Lower leg skin (tissue), 4 donors: Measurements from ENCODE around the gene RUNX2. TPM values are rescaled to one million over a fixed set of nuclear protein-coding genes. Genes with fewer than 3 reads are reported as not detected.
"Not testable (repeated sequence)": the region's sequence is repeated elsewhere in the genome, so short reads cannot be mapped to it uniquely, and the experiment has no call there.

Experiments
- DNase-seq, 2 donors: peaks; one replicate each; pipeline ENCODE4 v3.0.0-alpha.2; 2019; ENCODE audit warnings: low spot score in 2 of 2
- H3K4me3 ChIP-seq: fragments of 200-600 bp; sonication (generic); 2 replicates; pipeline ENCODE4 v1.5.1; 2017; ENCODE audit warnings: mild to moderate bottlenecking, low read depth; ENCODE audit not compliant: poor library complexity, severe bottlenecking
- CTCF ChIP-seq, 3 donors: fragments of 450-650 bp; IDR thresholded peaks; one replicate each; pipeline ENCODE4 v1.5.1; 2016; ENCODE audit warnings: antibody characterized with exemption in 3 of 3, mild to moderate bottlenecking in 3 of 3, moderate library complexity in 2 of 3
- POLR2A ChIP-seq, 2 donors: fragments of 450-650 bp; IDR thresholded peaks; one replicate each; pipeline ENCODE4 v1.6.1; 2016 to 2017; ENCODE audit warnings: antibody characterized with exemption in 2 of 2, mild to moderate bottlenecking in 1 of 2, moderate library complexity in 1 of 2
- WGBS, 2 donors: methylation state at CpG; one replicate each; pipeline ENCODE4 v1.1.5; 2018; 5-methylcytosine and 5-hydroxymethylcytosine counted together
- intact Hi-C: fragments of 100-400 bp; cut with DNase I; formaldehyde crosslinking; loops from one replicate; pipeline ENCODE4 v1.15.0; 2023; ENCODE audit warnings: low total_unique reads
- total RNA-seq, 4 donors: library from RNA; depleted of rRNA; stranded (reverse); fragments of >200 nt; gene quantifications; one replicate each; pipeline ENCODE4 v1.1.0, GENCODE V29; 2016

Gene RUNX2
- 1 to 10 TPM; 1.8 to 4.8 (median 3.1) TPM for total RNA-seq

DNA sequence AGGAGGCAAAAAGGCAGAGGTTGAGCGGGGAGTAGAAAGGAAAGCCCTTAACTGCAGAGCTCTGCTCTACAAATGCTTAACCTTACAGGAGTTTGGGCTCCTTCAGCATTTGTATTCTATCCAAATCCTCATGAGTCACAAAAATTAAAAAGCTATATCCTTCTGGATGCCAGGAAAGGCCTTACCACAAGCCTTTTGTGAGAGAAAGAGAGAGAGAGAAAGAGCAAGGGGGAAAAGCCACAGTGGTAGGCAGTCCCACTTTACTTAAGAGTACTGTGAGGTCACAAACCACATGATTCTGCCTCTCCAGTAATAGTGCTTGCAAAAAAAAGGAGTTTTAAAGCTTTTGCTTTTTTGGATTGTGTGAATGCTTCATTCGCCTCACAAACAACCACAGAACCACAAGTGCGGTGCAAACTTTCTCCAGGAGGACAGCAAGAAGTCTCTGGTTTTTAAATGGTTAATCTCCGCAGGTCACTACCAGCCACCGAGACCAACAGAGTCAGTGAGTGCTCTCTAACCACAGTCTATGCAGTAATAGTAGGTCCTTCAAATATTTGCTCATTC, at the start of gene RUNX2:
Gene RUNX2 (plus strand): TSS at position 375 of the 567 bp plus-strand sequence. CDS start 397 bp downstream, outside the sequence.
- no peak for DNase-seq
- intact Hi-C loops: no loop called here
- TF ChIP-seq POLR2A (IDR thresholded peaks at IDR 0.05) (no peak), CTCF (IDR thresholded peaks at IDR 0.05) (no peak)
- 69 to 71% methylated on average over 5 of the region's 5 CpGs for WGBS, 2 donors
- no peak within 1 kb of the TSS for H3K4me3 ChIP-seq

DNA sequence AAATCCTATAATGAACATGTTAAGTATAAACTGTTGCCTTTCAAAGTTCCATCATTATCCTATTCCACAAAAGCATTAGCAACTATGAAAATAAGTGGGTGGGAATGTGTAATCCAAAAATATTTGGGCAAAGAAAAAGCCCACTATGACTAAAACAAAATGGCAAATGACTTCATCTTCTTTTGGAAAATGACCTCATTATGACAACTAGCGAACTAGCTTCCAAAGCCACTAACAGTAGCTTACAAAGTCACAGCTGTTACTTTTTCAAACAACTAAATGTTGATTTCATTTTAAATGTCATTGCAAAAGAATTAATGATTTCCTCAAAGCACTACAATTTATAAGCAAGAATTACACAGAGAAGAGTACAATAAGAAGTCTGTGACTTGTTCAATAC, 49.8 kb upstream of the RUNX2 start:
- 82 to 84% methylated on average over 1 of the region's 1 CpG for WGBS, 2 donors
- no peak for DNase-seq
- intact Hi-C loops: no loop called here
- TF ChIP-seq POLR2A (IDR thresholded peaks at IDR 0.05): no peak
- TF ChIP-seq CTCF (IDR thresholded peaks at IDR 0.05): no peak
- H3K4me3 ChIP-seq: no peak overlapping the region

GRCh38 chr6:45286707-45287106, 41.4 kb upstream of the RUNX2 start:
- DNase-seq, H3K4me3 ChIP-seq, intact Hi-C loops: not testable (repeated sequence)
- 97 to 98% methylated on average over 3 of the region's 3 CpGs for WGBS, 2 donors

DNA sequence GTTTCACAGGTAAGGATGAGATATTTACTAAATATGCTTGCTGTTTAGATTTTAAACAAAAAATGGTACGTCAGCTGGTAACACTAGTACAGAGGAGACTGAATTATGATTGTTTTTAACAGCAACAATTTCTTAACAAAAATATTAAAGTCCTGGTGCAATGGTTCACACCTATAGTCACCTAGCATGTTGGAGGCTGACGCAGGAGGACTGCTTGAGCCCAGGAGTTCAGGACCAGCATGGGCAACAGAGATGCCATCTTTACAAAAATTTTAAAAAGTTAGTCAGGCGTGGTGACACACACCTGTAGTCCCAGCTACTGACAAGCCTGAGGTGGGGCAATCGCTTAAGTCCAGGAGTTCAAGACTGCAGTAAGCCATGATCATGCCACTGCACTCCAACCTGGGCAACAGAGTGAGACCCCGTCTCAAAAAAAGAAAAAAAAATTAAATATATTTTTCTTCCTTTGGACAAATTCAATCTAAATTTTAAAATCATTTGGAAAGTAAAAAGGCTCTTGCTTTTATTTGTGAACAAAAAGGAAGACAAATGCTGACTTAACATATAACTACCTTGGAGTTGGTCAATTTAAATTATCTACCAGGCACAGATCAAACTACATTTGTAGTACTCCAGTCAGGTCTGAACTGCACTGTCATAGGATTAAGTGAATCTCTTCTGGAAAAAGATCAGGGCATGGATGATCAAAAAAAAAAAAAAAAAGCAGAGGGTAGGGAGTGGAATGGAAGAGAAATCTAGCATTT, 38.2 kb upstream of the RUNX2 start:
- intact Hi-C loops: no loop called here
- 95 to 96% methylated on average over 5 of the region's 5 CpGs for WGBS, 2 donors
- DNase-seq: no peak
- no peak for TF ChIP-seq CTCF (IDR thresholded peaks at IDR 0.05)
- no peak for TF ChIP-seq POLR2A (IDR thresholded peaks at IDR 0.05)
- H3K4me3 ChIP-seq: no peak overlapping the region

DNA sequence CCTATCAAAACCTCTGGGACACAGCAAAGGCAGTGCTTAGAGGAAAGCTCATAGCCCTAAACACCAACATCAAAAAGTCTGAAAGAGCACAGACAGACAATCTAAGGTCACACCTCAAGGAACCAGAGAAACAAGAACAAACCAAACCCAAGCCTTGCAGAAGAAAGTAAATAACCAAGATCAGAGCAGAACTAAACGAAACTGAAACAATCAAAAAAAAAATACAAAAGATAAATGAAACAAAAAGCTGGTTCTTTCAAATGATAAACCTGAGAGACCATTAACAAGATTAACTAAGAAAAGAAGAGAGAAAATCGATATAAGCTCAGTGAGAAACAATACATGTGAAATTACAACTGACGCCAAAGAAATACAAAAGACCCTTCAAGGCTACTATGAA, 34.8 kb upstream of the RUNX2 start:
- 90 to 91% methylated on average over 3 of the region's 3 CpGs for WGBS, 2 donors
- no peak overlapping the region for H3K4me3 ChIP-seq
- DNase-seq: no peak
- intact Hi-C loops: no loop called here
- TF ChIP-seq POLR2A (IDR thresholded peaks at IDR 0.05): no peak
- no peak for TF ChIP-seq CTCF (IDR thresholded peaks at IDR 0.05)

DNA sequence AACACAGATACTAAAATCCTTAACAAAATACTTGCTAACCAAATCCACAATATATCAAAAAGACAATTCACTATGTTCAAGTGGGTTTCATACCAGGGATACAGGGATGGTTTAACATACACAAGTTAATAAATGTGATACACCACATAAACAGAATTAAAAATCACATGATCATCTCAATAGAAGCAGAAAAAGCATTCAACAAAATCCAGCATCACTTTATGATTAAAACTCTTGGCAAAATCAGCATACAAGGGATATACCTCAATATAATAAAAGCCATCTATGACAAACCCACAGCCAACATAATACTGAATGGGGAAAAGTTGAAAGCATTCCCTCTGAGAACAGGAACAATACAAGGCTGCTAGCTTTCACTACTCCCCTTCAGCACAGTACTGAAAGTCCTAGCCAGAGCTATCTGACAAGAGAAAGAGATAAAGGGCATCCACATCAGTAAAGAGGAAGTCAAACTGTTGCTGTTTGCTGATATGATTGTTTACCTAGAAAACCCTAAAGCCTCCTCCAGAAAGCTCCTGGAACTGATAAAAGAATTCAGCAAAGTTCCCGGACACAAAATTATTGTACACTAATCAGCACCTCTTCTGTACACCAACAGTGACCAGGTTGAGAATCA, 33.9 kb upstream of the RUNX2 start:
- H3K4me3 ChIP-seq, DNase-seq, intact Hi-C loops: not testable (repeated sequence)
- 80 to 100% methylated on average over 1 of the region's 1 CpG for WGBS, 2 donors
